ENCODE data around the gene MGAT5B.
"Not testable (repeated sequence)": the region's sequence is repeated elsewhere in the genome, so short reads cannot be mapped to it uniquely, and the experiment has no call there.

The MGAT5B gene

DNA sequence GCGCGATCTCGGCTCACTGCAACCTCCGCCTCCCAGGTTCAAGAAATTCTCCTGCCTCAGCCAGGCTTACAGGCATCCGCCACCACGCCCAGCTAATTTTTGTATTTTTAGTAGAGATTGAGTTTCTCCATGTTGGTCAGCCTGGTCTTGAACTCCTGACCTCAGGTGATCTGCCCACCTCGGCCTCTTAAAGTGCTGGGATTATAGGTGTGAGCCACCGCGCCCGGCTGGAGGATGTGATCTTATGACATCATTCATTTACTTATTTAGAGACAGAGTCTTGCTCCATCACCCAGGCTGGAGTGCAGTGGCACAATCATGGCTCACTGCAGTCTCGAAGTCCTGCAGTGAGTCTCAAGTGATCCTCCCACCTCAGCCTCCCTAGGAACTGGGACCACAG is 19.0 kb upstream of the MGAT5B start:
- DNase-seq: not testable (repeated sequence)

DNA sequence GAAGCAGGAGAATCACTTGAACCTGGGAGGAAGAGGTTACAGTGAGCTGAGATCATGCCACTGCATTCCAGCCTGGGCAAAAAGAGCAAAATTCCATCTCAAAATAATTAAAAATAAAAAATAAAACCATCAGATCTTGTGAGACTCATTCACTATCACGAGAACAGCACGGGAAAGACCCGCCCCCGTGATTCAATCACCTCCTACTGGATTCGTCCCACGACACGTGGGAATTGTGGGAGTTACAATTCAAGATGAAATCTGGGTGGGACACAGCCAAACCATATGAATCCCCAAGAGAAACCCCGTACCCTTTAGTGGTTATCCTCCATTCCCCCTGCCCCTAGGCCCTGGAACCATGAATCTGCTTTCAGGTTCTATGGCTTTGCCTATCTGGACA is 15.4 kb upstream of the MGAT5B start:
- no peak for DNase-seq

DNA sequence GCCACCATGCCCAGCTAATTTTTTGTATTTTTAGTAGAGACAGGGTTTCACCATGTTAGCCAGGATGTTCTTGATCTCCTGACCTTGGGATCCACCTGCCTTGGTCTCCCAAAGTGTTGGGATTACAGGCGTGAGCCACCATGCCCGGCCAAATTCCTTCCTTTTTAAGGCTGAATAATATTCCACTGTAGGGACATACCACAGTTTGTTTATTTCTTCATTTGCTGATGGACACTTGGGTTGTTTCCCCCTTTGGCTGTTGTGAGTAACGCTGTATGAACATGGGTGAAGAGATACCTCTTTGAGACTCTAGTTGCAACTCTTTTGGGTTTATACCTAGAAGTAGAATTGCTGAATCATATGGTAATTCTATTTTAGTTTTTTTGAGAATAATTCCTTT is 13.1 kb upstream of the MGAT5B start:
- DNase-seq: no peak

DNA sequence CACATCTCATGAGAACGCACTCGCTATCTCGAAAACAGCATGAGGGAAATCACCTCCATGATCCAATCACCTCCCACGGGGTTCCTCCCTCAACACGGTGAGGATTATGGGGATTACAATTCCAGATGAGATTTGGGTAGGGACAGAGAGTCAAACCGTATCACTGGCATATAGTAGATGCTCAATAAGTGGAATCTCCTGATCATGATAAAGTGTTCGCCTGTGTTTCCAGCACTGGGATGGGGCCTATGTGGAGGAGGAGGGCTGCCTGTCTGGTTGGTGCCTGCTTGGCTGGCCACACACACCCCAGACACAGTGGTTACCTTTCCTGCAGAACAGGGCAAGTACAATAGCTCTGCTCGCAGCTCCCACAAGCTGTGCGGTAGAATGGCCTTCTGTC is 6.1 kb upstream of the MGAT5B start:
- no peak for DNase-seq

DNA sequence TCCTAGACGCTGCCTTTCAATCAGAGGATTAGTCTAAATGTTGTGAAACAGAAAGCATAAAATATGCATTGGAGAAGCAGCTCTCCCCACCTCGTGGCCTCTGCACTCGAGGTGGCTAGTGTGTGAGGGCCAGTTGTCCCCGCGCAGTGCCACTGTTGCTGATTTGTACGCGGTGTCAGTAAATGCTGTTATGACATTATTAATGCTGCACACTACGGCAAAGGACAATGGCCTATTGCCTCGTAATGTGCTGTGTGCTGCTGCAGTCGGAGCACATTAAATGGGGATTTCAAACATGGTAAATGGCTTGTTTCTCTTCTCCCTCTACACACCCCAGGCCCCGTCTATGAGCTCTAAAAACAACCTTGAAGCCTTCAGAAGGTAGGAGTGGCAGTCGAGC is 5.7 kb upstream of the MGAT5B start:
- no peak for DNase-seq

DNA sequence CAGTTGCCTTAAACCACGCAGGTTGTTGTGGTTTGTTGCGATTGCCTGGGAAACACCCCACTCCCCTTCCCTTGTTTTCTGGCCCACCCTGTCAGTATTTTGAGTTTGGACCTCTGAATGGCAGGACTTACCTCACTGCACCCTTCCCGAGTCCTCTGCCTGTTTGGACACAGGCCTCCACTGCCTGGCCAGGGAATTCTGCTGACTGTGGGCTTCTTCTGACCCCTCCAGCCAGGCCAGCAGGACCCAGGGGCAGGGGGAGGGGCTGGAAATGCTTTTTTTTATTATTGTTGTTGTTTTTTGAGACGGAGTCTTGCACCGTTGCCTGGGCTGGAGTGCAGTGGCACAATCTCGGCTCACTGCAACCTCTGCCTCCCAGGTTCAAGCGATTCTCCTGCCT is 4.2 kb upstream of the MGAT5B start:
- DNase-seq: no peak

DNA sequence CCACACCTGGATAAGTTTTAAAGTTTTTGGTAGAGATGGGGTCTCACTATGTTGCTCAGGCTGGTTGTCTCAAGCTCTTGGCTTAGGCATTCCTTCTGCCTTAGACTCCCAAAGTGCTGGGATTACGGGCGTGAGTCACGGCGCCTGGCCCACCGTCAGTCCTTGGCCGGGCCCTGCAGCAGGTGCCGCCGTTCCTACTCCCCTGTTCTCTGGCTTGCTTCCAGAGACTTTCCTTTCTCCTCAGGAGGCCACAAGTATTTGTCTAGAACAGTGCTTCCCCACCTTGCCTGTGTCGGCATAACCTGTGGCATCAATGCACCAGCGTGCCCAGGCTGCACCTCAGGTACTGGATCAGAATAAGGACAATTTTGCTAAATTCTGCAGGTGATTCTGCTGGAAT is 3.0 kb upstream of the MGAT5B start:
- no peak for DNase-seq

DNA sequence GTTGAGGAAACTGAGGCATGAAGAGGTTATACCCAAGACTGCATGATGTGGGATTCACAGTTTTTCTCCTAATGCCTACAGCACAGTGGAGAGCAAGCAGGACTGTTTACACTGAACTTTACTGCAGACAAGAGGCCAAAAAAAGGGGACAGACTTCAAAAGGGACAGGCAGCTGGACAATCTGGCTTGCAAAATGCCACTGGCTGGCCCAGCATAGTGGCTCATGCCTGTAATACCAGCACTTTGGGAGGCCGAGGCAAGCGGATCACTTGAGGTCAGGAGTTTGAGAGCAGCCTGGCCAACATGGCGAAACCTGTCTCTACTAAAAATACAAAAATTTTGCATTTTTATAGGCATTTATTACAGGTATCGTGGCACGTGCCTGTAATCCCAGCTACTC is 2.0 kb upstream of the MGAT5B start:
- DNase-seq: no peak

DNA sequence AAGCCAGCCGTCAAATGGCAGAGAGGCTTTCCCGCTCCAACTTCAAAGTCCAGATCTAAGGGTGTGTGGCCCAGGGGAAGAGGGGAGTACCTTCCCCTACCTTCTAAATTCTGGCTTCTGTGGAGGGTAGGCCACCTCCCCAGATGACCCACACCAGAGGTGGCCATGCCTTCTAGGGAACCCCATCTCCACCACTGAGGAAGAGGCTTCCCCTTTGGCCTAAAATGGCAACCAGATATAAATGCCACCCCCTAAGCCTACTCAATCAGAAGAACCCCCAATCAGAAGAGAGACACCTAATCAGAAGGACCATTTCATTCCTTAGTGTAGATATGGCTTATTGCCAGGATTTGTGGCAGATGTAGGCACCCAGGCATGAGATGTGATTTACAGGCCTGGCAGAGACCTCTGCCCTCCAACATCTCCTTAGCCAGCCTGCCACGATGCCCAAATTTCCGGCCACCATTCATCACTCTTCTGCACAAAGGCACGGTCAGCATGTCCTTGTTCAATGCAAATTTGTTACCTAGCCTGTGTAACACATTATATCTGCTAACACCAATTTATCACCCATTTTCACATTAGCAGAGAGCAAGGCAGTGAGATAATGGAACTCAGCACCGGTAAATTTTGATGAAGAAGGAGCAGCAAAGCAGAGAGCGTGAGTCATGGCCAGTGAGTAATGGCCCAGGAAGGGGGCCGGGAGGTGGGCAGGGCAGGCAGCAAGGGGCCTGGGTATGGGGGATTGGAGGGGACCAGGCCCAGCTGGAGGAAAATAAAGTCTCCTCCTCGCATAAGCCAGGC is 1.2 kb upstream of the MGAT5B start:
- DNase-seq: no peak

DNA sequence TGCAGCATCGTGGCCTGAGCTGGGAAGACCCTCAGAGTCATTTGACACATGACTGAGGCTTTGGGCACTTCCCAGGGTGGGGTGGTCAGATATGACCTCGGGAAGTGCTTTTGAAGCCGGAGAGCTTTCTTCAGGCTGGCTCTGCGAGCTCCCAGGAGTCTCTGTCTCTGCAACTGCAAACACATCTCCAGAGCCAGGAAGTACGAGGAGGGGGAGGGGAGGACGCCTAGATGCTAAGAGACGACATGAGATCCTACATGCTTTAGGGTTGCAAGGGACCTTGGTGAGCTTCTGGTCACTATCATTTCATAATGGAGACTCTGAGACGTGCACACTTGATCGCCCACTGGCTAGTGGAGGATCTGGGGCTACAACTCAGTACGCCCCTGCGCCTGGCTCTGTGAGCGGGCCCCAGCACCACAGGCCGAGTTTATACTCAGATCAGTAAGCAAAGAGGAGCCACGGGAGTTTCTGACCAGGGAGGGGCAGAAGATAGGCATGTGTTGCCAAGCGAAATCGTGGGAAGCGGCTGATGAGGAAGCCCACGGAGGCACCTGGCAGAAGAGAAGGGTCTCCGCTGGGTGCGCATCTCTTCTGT is 527 bp upstream of the MGAT5B start:
- no peak for DNase-seq

DNA sequence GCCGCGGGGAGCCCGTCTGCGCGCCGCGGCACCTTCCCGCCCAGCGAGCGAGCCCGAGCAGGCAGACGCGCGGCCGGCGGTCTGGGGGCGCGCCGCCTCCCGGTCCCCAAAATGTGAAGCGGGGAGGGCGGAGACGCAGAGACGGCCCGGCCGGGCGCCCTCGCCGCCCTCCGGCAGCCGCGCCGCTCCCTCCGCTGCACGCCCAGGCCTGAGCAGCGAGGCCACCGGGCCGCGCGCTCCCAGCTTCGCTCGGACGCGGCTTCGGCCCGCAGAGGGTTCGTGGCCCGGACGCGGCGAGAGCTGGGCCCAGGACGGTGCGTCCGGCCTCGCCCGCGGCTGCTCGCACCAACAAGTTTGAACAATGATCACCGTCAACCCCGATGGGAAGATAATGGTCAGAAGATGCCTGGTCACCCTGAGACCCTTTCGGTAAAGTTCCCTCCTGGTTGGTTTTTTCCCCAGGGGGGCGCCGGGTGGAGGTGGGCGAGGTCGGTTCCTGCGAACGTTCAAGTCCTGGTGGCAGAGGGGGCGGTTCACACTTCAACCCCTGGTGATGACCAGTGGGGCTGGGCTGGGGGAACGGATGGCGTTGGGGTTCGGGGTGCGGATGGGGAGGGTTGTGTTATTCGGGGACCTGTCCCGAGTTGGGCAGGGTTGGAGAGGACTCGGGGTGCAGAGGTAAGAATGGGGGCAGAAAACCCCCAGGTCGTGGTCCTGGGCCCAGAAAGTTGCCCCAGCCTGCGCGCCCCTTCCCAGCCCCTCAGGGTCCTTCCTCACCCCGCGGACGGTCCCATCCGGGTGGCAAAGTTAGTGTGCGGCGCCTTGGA is 678 bp downstream of the MGAT5B start:
- DNase-seq: no peak

DNA sequence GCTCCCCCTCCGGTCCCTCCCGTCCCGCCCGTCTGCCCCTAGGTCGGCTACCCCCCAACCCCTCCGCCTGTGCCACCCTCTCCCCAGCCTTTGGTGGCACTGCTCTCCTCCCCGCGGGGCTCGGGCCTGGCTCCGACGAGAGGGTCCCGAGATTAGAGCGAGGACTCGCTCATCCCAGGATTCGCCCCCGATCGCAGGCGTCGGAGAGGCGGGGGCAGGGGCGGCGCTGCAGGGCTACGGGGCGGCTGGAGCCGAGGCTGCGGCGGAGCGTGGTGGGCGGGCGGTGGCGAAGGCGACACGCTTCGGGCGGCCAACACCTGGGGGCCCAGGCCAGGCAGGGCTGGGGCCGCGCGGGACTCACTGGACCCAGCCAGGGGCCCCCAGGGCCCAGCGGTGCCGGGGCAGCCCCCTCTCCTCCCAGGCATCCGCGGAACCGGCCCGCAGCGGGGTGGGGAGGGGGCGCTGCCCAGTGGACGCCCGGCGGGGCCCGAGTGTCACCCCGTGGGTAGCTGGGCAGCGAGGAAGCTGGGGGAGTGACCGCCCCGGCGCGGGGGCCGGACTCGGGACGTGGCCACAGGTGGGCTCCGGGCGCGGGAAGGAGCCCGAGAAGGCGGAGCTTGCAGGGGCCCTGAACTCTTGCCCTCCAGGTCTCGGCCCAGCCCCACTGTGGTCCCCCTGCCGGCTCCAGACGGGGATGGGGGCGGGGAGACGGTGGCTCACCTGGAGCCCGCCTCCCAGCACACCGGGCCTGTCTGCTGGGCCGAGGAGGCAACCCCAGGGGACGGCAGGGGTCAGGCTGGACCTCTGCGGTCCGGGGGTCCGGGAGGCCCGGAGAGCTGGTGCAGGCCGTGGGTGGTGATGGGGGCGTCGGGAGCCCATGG is 1.5 kb downstream of the MGAT5B start:
- no peak for DNase-seq

DNA sequence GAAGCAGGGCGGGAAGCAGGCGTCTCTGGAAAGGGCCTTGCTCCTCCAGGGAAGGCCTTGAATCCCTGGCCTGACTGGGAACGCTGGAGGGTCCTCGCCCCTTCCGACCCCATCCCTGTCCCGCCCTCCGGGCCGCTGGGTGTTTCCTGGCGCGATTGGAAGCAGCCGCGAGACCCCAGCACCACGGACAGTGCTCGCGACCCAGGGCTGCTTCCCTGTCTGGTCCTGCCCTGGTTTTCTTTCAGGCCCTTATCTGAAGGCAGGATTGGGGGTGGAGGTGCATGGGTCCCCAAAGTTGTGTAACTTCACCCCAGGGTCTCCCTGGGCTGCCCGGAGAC is 2.1 kb downstream of the MGAT5B start:
- DNase-seq: no peak

DNA sequence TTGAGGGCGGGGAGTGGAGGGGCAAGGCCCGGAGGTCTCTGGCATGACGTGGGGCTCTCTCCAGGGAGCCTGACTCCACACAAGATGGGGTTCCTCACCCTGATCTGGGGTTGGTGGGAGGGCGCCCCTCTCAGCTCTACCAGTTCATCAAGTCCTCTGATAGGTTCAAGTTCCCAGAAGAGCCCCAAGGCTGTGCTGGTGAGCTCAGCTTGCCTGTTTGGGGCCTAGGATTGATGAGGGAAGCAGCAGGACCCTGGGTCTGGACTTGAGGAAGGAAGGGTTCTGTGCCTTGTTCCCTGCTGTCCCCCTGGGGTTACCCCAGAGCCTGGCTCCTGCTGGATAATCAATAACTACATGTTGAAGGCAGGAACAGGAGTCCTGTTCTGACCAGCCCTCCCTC is 3.5 kb downstream of the MGAT5B start:
- DNase-seq: no peak

DNA sequence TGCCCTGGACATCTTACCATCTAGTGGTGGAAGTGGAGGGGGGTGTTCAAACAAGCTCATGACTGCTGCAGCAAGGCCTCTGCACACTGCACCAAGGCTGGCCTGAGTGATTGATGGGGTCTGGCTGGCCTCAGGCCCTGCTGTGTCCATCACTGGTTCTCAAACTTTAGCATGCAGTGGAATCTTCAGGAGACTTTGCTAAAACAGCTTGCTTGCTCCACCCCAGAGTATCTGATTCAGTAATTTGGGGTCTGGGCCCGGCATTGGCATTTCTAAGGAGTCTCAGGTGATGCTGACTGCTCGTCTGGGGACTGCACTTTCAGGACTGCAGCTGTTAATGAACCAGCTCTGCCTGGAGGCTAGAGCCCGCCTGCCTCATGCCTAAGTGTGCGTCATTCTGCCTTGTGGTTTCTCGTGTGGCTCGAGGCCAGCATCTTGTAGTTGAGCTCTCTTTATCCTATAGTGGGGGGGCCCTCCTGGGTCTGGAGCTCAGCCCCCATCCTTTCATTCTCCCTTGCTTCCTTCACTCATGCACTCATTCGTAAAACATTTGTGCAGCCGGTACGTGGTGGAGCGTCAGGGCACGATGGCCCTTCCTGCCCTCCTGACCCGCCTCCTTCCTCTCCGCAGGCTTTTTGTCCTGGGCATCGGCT is 4.1 kb downstream of the MGAT5B start:
- DNase-seq: no peak

DNA sequence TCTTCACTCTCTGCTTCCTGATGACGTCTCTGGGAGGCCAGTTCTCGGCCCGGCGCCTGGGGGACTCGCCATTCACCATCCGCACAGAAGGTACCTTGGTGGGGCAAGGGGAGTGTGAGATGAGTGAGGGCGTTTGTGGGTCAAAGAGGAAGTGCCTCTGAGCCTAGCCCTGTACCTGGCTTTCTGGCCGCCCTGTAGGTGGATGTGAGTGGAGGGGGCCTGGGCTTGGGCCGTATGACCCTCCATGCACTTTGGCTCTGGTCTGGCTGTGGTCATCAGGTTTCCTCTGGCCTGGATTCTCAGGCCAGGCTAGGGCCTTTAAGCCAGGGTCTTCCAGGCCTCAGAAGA is 4.6 kb downstream of the MGAT5B start:
- DNase-seq: no peak

DNA sequence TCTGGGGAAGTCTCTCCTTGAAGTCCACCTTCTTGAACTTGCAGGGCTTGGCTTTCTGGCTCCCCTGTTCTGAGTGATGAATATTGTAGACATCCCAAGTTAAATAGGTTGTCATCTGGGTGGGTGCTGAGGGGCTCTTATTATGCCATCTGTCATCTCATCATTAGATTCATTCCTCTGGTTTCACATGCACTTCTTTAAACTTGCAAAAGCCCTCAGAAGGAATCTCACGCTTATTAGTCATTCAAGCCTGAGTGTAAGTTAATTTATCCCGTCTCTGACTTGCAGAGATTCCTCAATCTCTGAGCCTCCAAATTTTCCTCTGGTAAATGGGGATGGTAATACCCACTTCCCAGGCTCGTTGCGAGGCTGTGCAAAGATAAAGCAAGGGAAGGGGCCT is 5.7 kb downstream of the MGAT5B start:
- no peak for DNase-seq

DNA sequence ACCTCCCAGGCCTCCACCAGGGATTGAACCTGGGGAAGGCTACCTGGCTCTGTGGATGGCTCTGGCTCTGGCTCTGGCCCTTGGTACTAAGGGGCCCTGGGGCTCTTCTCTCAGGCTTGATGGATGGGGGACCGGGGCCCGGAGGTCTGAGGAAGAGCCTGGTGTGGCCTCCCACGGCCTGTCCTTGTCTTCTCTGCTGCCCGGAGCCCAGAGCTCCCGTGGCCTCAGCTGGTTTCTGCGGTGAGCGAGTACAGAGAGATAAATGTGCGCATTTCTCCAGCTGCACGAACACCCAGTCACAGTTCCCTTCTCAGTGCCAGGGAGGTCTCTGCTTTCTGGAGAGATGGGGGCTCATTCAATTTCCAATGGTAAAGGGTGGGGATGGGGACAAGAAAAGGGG is 9.2 kb downstream of the MGAT5B start:
- DNase-seq: no peak

DNA sequence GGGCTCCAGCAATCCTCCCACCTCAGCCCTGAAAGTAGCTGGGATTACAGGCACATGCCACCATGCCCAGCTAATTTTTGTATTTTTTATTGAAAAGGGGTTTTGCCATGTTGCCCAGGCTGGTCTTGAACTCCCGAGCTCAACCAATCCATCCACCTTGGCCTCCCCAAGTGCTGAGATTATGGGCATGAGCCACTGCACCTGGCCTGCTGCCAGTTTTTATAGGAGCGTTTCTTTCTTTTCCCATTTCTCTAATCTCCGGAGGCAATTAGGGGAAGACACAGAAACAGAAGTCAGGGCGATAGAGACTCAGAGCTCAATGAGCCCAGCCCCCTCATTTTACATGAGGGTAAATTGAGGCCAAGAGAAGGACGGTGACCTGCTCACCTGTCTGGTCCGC is 10.4 kb downstream of the MGAT5B start:
- no peak for DNase-seq

DNA sequence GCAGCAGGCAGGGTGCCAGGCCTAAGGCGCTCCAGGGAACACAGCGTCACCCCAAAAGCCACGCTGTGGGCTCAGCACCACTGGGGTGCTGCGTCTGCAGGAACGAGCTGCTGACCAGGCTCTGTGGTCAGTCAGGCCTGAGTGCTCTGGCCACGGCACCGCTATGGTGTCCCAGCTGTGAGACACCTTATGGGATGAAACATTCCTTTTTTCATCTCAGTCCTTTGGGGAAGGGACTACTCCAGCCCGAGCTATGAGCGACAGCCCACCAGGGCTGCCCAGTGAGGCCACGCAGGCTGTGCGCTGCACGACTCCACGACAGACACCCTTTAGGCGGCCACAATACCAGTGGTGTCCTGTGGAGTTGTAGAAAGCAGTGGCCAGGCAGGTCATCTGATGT is 11.1 kb downstream of the MGAT5B start:
- no peak for DNase-seq

DNA sequence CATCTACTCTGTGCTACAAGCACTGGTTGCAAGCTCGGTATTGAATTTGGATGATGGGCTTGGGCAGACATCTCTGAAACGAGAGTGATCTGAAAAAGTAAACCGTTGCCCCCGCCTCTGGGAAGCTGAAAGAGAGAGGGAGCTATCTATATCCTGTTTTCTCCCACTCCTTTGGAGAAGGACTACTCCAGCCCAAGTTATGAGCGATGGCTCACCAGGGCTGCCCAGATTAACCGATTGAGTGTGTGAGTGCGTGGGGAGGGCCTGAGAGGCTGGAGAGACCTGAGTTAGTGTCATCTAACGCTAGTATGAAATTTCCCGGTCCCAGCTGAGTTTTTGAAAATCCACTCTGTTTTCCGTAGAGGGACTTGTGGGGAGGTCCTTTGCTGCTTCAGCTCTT is 11.5 kb downstream of the MGAT5B start:
- DNase-seq: no peak

DNA sequence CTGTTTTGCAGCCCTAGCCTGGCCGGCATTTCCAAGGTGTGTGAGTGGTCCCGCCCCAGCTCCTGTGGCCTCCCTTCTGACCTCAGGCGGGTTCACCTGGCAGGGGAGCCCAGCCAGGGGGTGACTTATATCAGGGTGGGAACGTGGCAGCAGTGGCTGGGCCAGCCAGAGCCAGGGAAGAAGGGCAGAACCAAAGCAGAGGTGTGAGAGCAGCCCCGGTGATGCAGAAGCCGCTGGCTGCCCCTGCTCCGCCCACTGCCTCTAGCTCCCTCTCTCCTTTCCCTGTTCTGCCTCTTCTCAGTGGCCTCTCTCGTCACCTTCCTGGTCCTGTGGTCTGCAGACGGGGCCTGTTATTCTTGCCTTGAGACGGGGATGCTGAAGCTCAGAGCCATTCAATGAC is 12.1 kb downstream of the MGAT5B start:
- no peak for DNase-seq

DNA sequence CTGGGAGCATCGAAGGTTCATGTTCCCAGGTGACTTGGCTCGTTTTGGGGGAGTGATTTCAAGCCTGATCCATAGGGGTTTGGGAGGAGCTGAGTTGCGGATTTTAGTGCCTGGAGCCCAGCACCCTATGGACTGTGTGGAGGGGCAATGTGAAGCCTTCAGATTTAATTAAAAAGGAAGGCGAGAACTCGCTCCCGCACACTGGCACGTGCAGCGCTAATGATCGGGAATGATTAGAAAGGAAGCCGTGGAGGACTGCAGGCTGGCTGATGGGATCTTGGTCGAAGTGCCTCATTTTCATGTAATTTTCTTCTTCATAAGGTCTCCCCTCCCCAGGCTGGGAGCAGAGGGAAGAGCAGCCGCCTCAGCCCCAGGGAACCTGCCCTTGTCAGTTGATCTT is 12.8 kb downstream of the MGAT5B start:
- no peak for DNase-seq
